NCI-H2227 (cell line): ENCODE measurements around the gene C2orf69.
"Not testable (repeated sequence)": the region's sequence is repeated elsewhere in the genome, so short reads cannot be mapped to it uniquely, and the experiment has no call there.

Experiments
- DNase-seq: peaks from one replicate; lab custom pipeline; 2025; ENCODE audit not compliant: unreplicated experiment; lab: John Stamatoyannopoulos, UW

C2orf69 gene

GRCh38 chr2:199911052-199911876 is at the start of gene C2orf69:
Gene C2orf69 (plus strand): TSS chr2:199911293. CDS start chr2:199911439, 146 bp downstream.
- peak; percentile 100 for DNase-seq

DNA sequence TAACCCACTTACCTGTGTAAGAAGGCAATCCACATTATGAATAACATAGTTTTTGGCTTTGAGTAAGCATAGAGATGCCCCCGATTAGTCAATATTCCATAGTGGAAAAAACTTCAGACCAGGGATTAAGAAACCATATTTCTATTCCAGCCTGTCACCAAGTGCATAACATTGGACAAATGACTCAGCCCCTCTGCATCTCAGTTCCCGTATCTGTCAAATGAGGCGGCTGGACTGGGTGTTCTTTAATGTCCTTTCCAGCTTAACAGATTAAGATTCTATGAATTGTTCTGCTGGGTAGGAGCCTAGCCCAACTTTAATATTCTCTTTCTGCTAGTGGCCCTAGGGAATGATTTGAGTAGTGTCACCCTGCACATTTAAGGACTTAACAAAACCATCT is 48.3 kb upstream of the C2orf69 start:
- no peak for DNase-seq

- DNase-seq: no peak
Observed at GRCh38 chr2:199865905-199866304, 45.2 kb upstream of the C2orf69 start.

GRCh38 chr2:199868431-199869226 is 42.5 kb upstream of the C2orf69 start:
- no peak for DNase-seq

GRCh38 chr2:199869227-199869541 is 41.9 kb upstream of the C2orf69 start:
- DNase-seq: no peak

GRCh38 chr2:199869653-199870052 is 41.4 kb upstream of the C2orf69 start:
- no peak for DNase-seq

DNA sequence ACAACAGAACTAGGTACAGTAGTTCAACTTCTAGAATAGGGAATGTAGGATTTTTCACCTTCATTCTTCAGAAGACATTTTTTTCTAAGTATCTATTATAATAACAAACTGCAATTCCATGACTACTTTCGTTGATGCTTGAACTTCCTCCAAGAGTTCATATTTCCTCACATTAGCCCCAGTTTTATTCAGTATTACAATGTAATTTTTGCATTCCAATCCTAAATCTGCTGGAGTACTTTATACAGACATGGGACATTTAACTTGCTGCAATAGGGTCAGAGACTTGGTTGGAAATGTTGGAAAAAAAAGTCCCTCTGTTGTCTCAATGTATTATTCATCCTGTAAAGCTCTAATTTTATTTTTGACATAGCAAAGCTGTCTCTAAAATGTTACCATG is 40.5 kb upstream of the C2orf69 start:
- no peak for DNase-seq

GRCh38 chr2:199874209-199874608 is 36.9 kb upstream of the C2orf69 start:
- no peak for DNase-seq

- DNase-seq: no peak
Observed at GRCh38 chr2:199875400-199875799, 35.7 kb upstream of the C2orf69 start.

DNA sequence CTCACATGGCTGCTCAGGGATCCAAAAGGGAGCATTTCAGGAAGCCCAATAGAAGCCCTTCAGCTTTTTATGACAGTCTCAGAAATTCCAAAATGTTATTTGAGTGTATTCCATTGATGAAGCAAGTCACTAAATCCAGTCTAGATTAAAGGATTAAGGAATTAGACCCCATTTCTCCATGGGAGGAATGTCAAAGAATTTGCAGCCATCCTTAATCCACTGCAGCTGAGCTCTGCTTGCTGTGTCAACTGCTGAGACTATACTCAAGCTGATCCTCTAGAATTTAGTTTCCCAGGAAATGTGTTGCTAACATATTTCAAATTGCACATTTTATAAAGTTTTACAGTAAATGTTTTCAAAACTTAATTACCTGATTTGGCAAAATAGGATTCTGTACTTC is 28.4 kb upstream of the C2orf69 start:
- no peak for DNase-seq

- no peak for DNase-seq
Observed at GRCh38 chr2:199883474-199884212, 27.4 kb upstream of the C2orf69 start.

DNA sequence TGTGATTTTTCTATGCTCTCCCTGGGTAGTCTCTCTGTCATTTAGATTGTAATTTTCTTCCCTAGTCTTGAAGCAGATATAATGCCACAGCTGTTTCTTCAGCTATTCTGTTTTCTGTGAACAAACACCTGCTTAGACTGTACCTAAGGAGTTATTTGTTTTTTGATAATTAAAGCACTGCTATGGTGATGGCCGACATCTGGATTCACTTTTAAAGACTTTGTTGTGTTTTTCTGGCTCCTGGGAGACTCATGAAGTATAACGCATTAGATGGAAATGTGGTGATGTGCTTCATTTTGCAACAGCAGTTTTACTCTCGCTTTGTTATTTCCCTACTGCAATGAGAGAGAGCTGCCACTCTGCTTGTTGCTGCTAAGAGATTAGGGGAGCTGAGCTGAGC is 15.7 kb upstream of the C2orf69 start:
- DNase-seq: no peak

DNA sequence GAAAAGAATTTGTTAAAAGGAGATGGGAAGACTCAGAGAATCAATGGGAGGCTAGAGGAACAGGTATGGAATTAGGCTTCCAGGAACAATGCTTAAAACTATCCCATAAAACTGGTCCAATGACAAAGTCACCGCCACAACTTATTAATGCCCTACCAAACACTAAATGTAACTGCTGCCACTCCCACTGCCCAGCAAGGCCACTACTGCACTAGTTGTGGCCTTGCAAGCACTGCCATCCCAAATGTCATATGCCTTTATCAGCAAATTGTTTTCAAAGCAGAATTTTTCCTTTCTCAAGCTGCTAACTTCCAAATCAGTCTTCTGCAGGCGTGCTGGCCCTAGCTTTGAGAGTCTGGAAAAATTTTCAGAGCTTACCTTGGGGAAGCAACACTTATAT is 14.5 kb upstream of the C2orf69 start:
- no peak for DNase-seq

- DNase-seq: no peak
Observed at GRCh38 chr2:199901942-199902341, 9.2 kb upstream of the C2orf69 start.

- no peak for DNase-seq
Observed at GRCh38 chr2:199902486-199903110, 8.5 kb upstream of the C2orf69 start.

DNA sequence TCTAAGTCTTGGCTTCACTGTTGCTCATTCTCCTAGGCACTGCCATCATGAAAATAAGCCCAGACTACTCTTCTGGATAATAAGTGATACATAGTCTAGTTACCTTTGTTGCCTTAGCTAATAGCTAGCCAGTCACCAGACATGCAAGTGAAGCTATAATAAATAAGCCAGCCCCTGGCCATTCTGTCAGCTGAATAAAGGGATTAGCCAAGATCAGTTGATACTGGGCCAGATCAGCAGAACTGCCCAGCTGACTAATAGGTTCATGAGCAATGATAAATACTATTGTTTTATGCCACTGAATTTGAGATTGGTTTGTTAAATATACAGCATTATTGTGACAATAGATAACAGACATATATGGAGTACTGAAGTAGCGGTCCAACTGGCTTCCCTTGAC is 8.0 kb upstream of the C2orf69 start:
- no peak for DNase-seq

- DNase-seq: no peak
Observed at GRCh38 chr2:199907008-199907714, 3.9 kb upstream of the C2orf69 start.

DNA sequence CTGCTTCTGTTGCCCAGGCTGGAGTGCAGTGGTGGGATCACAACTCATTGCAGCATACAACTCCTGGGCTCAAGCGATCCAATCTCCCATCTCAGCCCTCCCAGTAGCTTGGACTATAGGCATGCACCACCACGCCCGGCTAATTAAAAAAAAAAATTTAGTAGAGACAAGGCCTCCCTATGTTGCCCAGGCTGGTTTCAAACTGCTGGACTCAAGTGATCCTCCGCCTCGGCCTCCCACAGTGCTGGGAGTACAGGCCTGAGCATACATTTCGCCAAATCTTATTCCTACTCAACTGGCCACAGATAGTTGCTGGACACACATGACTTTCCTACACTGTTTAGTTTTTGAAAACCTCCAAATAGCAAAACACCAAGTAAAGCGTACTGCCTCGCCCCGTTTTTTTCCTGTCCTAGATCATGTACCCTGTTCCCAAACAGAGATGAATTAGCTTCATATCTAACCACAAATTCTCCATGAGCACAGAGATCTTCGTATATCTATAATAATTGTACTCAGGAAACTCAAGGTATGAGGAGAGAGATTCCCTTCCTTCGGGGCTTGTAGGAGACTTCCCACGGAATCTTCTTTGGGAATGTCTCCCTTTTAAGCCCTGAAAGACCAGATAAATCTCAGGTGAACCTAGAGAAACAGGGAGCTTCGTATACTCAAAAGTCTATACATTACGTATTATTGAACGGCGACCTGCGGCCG is 598 bp upstream of the C2orf69 start:
- DNase-seq: no peak

DNA sequence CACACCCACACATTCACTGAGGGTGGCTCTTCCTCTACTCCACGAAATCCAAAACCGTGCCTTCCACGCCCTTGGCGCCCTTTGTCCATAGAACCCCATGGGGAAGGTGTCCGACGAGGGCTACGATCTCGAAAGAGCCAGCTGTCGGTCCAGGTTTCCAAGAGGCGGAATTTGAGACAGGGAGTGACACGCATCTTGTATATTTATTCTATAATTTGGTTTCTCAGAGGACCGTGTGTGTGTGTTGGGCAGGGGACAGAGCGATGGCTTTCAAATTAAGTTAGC is 726 bp downstream of the C2orf69 start:
- no peak for DNase-seq

DNA sequence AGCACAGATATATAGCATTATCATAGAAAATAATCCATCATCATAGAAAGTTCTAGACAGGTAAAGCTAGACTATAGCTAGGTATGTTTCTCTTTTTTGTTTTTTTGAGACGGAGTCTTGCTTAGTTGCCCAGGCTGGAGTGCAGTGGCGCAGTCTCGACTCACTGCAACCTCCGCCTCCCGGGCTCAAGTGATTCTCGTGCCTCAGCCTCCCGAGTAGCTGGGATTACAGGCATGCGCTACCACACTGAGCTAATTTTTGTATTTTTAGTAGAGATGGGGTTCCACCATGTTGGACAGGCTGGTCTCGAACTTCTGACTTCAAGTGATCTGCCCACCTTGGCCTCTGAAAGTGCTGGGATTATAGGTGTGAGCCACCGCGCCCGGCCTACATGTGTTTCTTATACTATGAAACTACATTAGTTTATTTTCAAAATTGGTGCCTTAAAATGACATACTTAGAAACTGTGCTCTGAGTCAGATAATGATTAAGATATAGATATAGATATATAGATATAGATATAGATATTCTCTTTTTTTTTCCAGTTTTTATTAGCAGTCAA is 1.5 kb downstream of the C2orf69 start:
- DNase-seq: not testable (repeated sequence)
